ENCODE measurements around the gene CACNA1C. TPM values are rescaled to one million over a fixed set of nuclear protein-coding genes. Genes with fewer than 3 reads are reported as not detected.

CACNA1C gene
- total RNA-seq, 6 donors from 2014 or later: 5.2 to 45.1 (median 8.8) TPM

GRCh38 chr12:2352203-2352602, 299.4 kb downstream of the CACNA1C start:
- peaks cover 8 to 14% (median 11%) of the 10 kb centered on the region in 4 donors for H3K4me1 ChIP-seq
- no peak for DNase-seq
- ATAC-seq (ENCODE audit: low FRiP score in 2 of 2): no peak
- no peak overlapping the region for H3K27ac ChIP-seq
- H3K4me3 ChIP-seq: no peak overlapping the region
- no peak for TF ChIP-seq POLR2A (IDR thresholded peaks at IDR 0.05)
- TF ChIP-seq POLR2AphosphoS5 (IDR thresholded peaks at IDR 0.05): no peak
- no peak for TF ChIP-seq EP300 (IDR thresholded peaks at IDR 0.05)
- TF ChIP-seq, protein P1, sequence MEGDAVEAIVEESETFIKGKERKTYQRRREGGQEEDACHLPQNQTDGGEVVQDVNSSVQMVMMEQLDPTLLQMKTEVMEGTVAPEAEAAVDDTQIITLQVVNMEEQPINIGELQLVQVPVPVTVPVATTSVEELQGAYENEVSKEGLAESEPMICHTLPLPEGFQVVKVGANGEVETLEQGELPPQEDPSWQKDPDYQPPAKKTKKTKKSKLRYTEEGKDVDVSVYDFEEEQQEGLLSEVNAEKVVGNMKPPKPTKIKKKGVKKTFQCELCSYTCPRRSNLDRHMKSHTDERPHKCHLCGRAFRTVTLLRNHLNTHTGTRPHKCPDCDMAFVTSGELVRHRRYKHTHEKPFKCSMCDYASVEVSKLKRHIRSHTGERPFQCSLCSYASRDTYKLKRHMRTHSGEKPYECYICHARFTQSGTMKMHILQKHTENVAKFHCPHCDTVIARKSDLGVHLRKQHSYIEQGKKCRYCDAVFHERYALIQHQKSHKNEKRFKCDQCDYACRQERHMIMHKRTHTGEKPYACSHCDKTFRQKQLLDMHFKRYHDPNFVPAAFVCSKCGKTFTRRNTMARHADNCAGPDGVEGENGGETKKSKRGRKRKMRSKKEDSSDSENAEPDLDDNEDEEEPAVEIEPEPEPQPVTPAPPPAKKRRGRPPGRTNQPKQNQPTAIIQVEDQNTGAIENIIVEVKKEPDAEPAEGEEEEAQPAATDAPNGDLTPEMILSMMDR (IDR thresholded peaks at IDR 0.05): no peak
- H3K9me3 ChIP-seq: no peaks in the 10 kb centered on the region
- no peaks in the 10 kb centered on the region for H3K36me3 ChIP-seq
- WGBS, 2 donors: 82 to 90% methylated on average over 6 of the region's 6 CpGs
- H3K27me3 ChIP-seq: no peaks in the 10 kb centered on the region

DNA sequence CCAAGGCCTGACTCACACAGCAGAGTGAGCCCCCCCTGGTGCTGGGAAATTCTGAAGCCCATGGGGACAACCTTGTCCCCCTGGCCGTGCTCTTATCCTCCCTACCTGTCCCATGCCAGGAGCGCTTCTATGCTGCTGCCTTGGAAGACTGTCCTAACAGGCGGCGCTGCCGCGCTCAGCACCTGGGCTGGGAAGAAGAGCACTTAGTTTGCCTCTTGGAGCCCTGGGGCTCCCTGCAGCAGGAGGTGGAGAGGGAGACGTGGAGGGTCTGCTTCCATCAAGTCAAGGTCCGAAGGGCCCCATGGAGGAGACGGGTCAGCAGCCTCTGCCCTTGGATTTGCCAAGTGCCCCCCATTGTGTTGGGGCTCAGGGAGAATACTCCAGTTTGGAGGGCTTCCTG, 300.5 kb downstream of the CACNA1C start:
- Histone ChIP-seq H3K27me3 (no peaks in the 10 kb centered on the region), H3K4me1 (peaks cover 5 to 15% (median 12%) of the 10 kb centered on the region in 4 donors), H3K4me3 (no peak overlapping the region), H3K9me3 (no peaks in the 10 kb centered on the region), H3K36me3 (no peaks in the 10 kb centered on the region), H3K27ac (no peak overlapping the region)
- TF ChIP-seq, protein P1 (IDR thresholded peaks at IDR 0.05): no peak
- TF ChIP-seq POLR2A (IDR thresholded peaks at IDR 0.05): no peak
- TF ChIP-seq EP300 (IDR thresholded peaks at IDR 0.05): no peak
- no peak for TF ChIP-seq POLR2AphosphoS5 (IDR thresholded peaks at IDR 0.05)
- peak in 1 of 2 donors; percentile 58 for DNase-seq
- 74 to 98% methylated on average over 3 to 9 of the region's 9 CpGs for WGBS, 2 donors
- ATAC-seq (ENCODE audit: low FRiP score in 2 of 2): no peak

DNA sequence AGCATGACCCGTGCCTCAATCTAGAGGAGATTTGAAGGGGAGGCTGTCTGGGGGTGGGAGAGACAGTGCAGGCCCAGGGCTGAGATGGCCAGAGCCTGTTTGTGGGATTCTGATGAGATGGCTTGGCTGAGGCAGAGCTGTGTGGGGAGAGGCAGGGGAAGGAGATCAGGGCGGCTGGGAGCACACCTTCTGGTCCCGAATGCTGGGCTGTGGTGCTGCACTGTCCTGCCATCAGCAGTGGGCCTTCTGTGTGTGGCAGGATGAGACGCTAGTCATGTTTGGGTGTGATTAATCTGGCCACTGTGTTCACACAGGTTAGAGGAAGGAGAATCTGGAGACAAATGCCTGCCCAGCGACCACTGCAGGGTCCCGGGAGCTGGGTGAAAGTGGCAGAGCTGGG, 300.9 kb downstream of the CACNA1C start:
- WGBS, 2 donors: 81 to 87% methylated on average over 5 to 6 of the region's 6 CpGs
- DNase-seq: no peak
- H3K4me3 ChIP-seq: no peak overlapping the region

DNA sequence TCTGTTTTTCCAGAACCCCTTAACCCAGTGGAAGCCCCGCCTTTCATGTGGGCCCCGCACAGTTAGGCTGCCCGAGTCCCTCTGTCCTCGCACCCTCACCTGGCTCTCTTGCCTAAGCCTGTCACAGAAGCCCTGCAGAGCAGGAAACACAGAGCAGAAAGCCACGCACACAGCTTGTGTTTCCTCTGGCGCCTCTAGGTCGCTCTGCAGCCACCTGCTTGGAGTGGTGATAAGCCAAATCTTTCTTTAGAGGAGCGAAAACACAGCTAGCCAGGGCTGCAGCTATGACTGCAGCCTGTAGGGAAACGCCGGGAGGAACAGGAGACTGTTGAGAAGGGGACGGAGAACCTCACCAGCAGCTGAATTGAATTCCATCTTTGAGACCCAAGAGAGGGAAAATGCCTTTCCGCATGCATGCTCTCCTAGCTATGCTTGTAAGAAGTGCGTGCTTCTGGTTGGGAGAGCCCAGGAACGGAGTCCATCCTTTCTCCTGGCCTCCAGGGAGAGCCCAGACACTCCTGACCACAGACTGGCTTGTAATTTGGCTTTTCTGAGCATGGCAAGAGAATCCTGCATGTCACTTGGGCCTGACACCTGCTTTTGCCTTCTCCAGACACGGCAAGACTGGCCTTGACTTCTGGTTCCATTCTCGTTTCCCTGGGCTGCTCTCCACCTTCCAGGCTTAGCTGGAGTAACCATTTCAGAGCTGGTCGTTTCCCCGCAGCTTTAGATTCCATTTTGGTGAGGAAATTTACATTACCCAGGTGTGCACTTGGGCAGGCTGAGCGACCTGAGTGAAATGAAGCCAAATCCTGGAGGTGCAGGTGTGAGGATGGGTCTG, 301.6 kb downstream of the CACNA1C start:
- Histone ChIP-seq H3K36me3 (no peaks in the 10 kb centered on the region), H3K4me1 (peaks cover 7 to 17% (median 12%) of the 10 kb centered on the region in 4 donors), H3K27me3 (no peaks in the 10 kb centered on the region), H3K27ac (no peak overlapping the region), H3K9me3 (no peaks in the 10 kb centered on the region), H3K4me3 (no peak overlapping the region)
- TF ChIP-seq EP300 (IDR thresholded peaks at IDR 0.05): no peak
- TF ChIP-seq POLR2AphosphoS5 (IDR thresholded peaks at IDR 0.05): no peak
- TF ChIP-seq, protein P1 (IDR thresholded peaks at IDR 0.05): no peak
- no peak for TF ChIP-seq POLR2A (IDR thresholded peaks at IDR 0.05)
- WGBS, 2 donors: 61 to 62% methylated on average over 19 of the region's 19 CpGs
- ATAC-seq (ENCODE audit: low FRiP score in 2 of 2) (no peak), DNase-seq (no peak)

More for the DNA sequence above, 300.9 kb downstream of the CACNA1C start:
- ATAC-seq (ENCODE audit: low FRiP score in 2 of 2): no peak
- Histone ChIP-seq H3K9me3 (no peaks in the 10 kb centered on the region), H3K36me3 (no peaks in the 10 kb centered on the region), H3K4me1 (peaks cover 5 to 16% (median 10%) of the 10 kb centered on the region in 4 donors), H3K27ac (no peak overlapping the region), H3K27me3 (no peaks in the 10 kb centered on the region)
- TF ChIP-seq POLR2A (IDR thresholded peaks at IDR 0.05) (no peak), EP300 (IDR thresholded peaks at IDR 0.05) (no peak), POLR2AphosphoS5 (IDR thresholded peaks at IDR 0.05) (no peak)

DNA sequence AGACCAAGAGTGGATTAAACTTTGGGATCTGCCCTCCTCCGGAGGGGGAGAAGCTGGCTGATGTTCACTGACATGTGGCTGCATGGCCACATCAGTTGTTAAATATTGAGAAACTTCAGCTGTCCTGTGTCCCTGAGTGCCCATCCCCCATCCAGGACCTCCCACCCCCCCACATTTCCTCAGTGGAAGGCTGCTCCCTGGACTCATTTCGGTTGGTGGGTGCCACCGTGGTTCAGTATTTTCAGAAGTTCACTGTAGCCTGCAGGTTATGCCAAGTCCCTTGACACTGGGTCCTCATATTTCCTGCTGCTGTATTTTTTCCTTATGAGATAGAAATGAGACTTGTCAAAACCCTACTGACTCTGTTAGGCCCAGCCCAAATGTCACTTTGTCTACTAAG, 302.4 kb downstream of the CACNA1C start:
- Histone ChIP-seq H3K9me3 (no peaks in the 10 kb centered on the region), H3K36me3 (no peaks in the 10 kb centered on the region), H3K27me3 (no peaks in the 10 kb centered on the region), H3K4me3 (no peak overlapping the region), H3K27ac (no peak overlapping the region), H3K4me1 (peaks cover 7 to 17% (median 12%) of the 10 kb centered on the region in 4 donors)
- WGBS, 2 donors: 55 to 77% methylated on average over 3 of the region's 3 CpGs
- ATAC-seq (ENCODE audit: low FRiP score in 2 of 2): no peak
- no peak for TF ChIP-seq POLR2A (IDR thresholded peaks at IDR 0.05)
- TF ChIP-seq, protein P1 (IDR thresholded peaks at IDR 0.05): no peak
- TF ChIP-seq EP300 (IDR thresholded peaks at IDR 0.05): no peak
- no peak for TF ChIP-seq POLR2AphosphoS5 (IDR thresholded peaks at IDR 0.05)
- DNase-seq: no peak

All from upper lobe of left lung (tissue), 6 donors.